ENCODE measurements around the gene ENOX1. TPM values are rescaled to one million over a fixed set of nuclear protein-coding genes. Genes with fewer than 3 reads are reported as not detected.

The ENOX1 gene
- total RNA-seq, 1 donor from 2014 or later: 2.0 TPM

GRCh38 chr13:43587376-43587775 is 199.4 kb downstream of the ENOX1 start:
- H3K36me3 Mint-ChIP-seq (ENCODE audit: low read depth): peaks cover 2% of the 10 kb centered on the region
- no peak overlapping the region for H3K27ac Mint-ChIP-seq (ENCODE audit: unreplicated experiment)
- no peaks in the 10 kb centered on the region for H3K27me3 Mint-ChIP-seq (ENCODE audit: low read depth)
- no peaks in the 10 kb centered on the region for H3K9me3 Mint-ChIP-seq (ENCODE audit: low read depth)
- H3K4me1 Mint-ChIP-seq (ENCODE audit: low read depth): peaks cover 8% of the 10 kb centered on the region
- H3K4me3 Mint-ChIP-seq (ENCODE audit: unreplicated experiment): no peak overlapping the region
- TF ChIP-seq CTCF (IDR thresholded peaks at IDR 0.05): no peak
- DNase-seq (ENCODE audit: low spot score): no peak

GRCh38 chr13:43584751-43585150 is 202.0 kb downstream of the ENOX1 start:
- no peaks in the 10 kb centered on the region for H3K27me3 Mint-ChIP-seq (ENCODE audit: low read depth)
- H3K27ac Mint-ChIP-seq (ENCODE audit: unreplicated experiment): no peak overlapping the region
- peaks cover 8% of the 10 kb centered on the region for H3K4me1 Mint-ChIP-seq (ENCODE audit: low read depth)
- no peak for TF ChIP-seq CTCF (IDR thresholded peaks at IDR 0.05)
- no peaks in the 10 kb centered on the region for H3K36me3 Mint-ChIP-seq (ENCODE audit: low read depth)
- no peaks in the 10 kb centered on the region for H3K9me3 Mint-ChIP-seq (ENCODE audit: low read depth)
- no peak overlapping the region for H3K4me3 Mint-ChIP-seq (ENCODE audit: unreplicated experiment)
- DNase-seq (ENCODE audit: low spot score): no peak

GRCh38 chr13:43583321-43583720 is 203.5 kb downstream of the ENOX1 start:
- no peak overlapping the region for H3K27ac Mint-ChIP-seq (ENCODE audit: unreplicated experiment)
- peaks cover 12% of the 10 kb centered on the region for H3K4me1 Mint-ChIP-seq (ENCODE audit: low read depth)
- no peaks in the 10 kb centered on the region for H3K9me3 Mint-ChIP-seq (ENCODE audit: low read depth)
- DNase-seq (ENCODE audit: low spot score): no peak
- TF ChIP-seq CTCF (IDR thresholded peaks at IDR 0.05): no peak
- no peak overlapping the region for H3K4me3 Mint-ChIP-seq (ENCODE audit: unreplicated experiment)
- no peaks in the 10 kb centered on the region for H3K27me3 Mint-ChIP-seq (ENCODE audit: low read depth)
- H3K36me3 Mint-ChIP-seq (ENCODE audit: low read depth): no peaks in the 10 kb centered on the region

- peaks cover 3% of the 10 kb centered on the region for H3K9me3 Mint-ChIP-seq (ENCODE audit: low read depth)
- DNase-seq (ENCODE audit: low spot score): no peak
- H3K4me1 Mint-ChIP-seq (ENCODE audit: low read depth): peaks cover 19% of the 10 kb centered on the region
- H3K4me3 Mint-ChIP-seq (ENCODE audit: unreplicated experiment): no peak overlapping the region
- H3K27me3 Mint-ChIP-seq (ENCODE audit: low read depth): no peaks in the 10 kb centered on the region
- H3K36me3 Mint-ChIP-seq (ENCODE audit: low read depth): no peaks in the 10 kb centered on the region
- H3K27ac Mint-ChIP-seq (ENCODE audit: unreplicated experiment): no peak overlapping the region
- TF ChIP-seq CTCF (IDR thresholded peaks at IDR 0.05): no peak
Observed at GRCh38 chr13:43580280-43580679, 206.5 kb downstream of the ENOX1 start.

- Mint-ChIP-seq H3K4me3 (ENCODE audit: unreplicated experiment) (no peak overlapping the region), H3K27me3 (ENCODE audit: low read depth) (no peaks in the 10 kb centered on the region), H3K36me3 (ENCODE audit: low read depth) (no peaks in the 10 kb centered on the region), H3K9me3 (ENCODE audit: low read depth) (peaks cover 3% of the 10 kb centered on the region), H3K27ac (ENCODE audit: unreplicated experiment) (no peak overlapping the region), H3K4me1 (ENCODE audit: low read depth) (peaks cover 29% of the 10 kb centered on the region)
- no peak for TF ChIP-seq CTCF (IDR thresholded peaks at IDR 0.05)
- no peak for DNase-seq (ENCODE audit: low spot score)
Observed at GRCh38 chr13:43579321-43579720, 207.5 kb downstream of the ENOX1 start.
